Cardiac fibroblast (primary cell): ENCODE measurements around the gene PRTFDC1.

Source experiments
- DNase-seq, 2 donors: peaks; one replicate each; pipeline versions ENCODE4 v3.0.0 to v3.0.0-alpha.2; 2010; ENCODE audit warnings: low read depth in 2 of 2
- H3K4me3 ChIP-seq, 2 donors: replicated peaks in 1 of 2; 1 replicate in 1 of 2; 2 replicates in 1 of 2; pipeline ENCODE4 v1.5.1; 2011; ENCODE audit warnings: low read depth in 2 of 2, low read length in 2 of 2, mild to moderate bottlenecking in 2 of 2, moderate library complexity in 1 of 2
- CTCF ChIP-seq: IDR thresholded peaks from one replicate; pipeline ENCODE4 v1.5.1; 2011; ENCODE audit warnings: low read depth, mild to moderate bottlenecking, low read length, inconsistent platforms

The PRTFDC1 gene

GRCh38 chr10:24915304-24915703 is 37.1 kb downstream of the PRTFDC1 start:
- H3K4me3 ChIP-seq = no peak overlapping the region
- no peak for DNase-seq
- no peak for TF ChIP-seq CTCF

- no peak overlapping the region for H3K4me3 ChIP-seq
- no peak for DNase-seq
- TF ChIP-seq CTCF = no peak
These were observed 38.3 kb downstream of the PRTFDC1 start for GRCh38 chr10:24914148-24914547.

GRCh38 chr10:24912215-24912614 is 40.2 kb downstream of the PRTFDC1 start:
- DNase-seq = peak; percentile 50 to 66
- H3K4me3 ChIP-seq = no peak overlapping the region
- no peak for TF ChIP-seq CTCF

- no peak for TF ChIP-seq CTCF
- no peak overlapping the region for H3K4me3 ChIP-seq
- no peak for DNase-seq
These were observed 41.4 kb downstream of the PRTFDC1 start for GRCh38 chr10:24911029-24911428.

- no peak for TF ChIP-seq CTCF
- DNase-seq = no peak
- no peak overlapping the region for H3K4me3 ChIP-seq
These were observed 41.8 kb downstream of the PRTFDC1 start for GRCh38 chr10:24910574-24910973.

GRCh38 chr10:24908793-24909423 is 43.5 kb downstream of the PRTFDC1 start:
- peak; percentile 74 to 84 for DNase-seq
- no peak overlapping the region for H3K4me3 ChIP-seq
- no peak for TF ChIP-seq CTCF

GRCh38 chr10:24907956-24908355 is 44.5 kb downstream of the PRTFDC1 start:
- DNase-seq = no peak
- TF ChIP-seq CTCF = no peak
- no peak overlapping the region for H3K4me3 ChIP-seq
